ENCODE results near the gene KRT79. TPM values are rescaled to one million over a fixed set of nuclear protein-coding genes. Genes with fewer than 3 reads are reported as not detected.

Gene KRT79
- total and polyA plus RNA-seq, 3 donors from 2014 or later = 0.19 to 0.24 TPM; not detected in 1

DNA sequence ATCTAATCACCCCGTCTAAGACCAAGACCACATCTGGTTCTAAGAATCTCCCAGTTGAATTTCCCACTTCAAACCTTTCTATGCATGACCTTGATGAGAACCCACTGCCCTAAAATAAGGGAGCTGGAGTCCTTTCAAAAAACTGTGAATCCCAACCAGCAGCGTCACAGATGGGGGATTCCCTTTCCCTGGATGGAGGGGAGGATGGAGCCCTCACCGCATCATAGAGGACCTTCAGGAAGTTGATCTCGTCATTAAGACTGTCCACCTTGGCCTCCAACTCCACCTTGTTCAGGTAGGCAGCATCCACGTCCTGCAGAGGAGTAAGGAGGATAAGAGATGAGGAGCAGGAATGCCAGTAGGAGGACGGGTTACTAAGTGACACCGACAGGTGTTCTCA lies 24.9 kb downstream of the KRT79 start:
- no peak for TF ChIP-seq POLR2A (IDR thresholded peaks at IDR 0.05)
- TF ChIP-seq, protein P1, sequence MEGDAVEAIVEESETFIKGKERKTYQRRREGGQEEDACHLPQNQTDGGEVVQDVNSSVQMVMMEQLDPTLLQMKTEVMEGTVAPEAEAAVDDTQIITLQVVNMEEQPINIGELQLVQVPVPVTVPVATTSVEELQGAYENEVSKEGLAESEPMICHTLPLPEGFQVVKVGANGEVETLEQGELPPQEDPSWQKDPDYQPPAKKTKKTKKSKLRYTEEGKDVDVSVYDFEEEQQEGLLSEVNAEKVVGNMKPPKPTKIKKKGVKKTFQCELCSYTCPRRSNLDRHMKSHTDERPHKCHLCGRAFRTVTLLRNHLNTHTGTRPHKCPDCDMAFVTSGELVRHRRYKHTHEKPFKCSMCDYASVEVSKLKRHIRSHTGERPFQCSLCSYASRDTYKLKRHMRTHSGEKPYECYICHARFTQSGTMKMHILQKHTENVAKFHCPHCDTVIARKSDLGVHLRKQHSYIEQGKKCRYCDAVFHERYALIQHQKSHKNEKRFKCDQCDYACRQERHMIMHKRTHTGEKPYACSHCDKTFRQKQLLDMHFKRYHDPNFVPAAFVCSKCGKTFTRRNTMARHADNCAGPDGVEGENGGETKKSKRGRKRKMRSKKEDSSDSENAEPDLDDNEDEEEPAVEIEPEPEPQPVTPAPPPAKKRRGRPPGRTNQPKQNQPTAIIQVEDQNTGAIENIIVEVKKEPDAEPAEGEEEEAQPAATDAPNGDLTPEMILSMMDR (IDR thresholded peaks at IDR 0.05) = no peak
- intact Hi-C loops (cut with DNase I; ENCODE audit: low total_unique reads) = no loop called here
- H3K27ac ChIP-seq = no peak overlapping the region
- H3K4me3 ChIP-seq = no peak overlapping the region
- H3K36me3 ChIP-seq (ENCODE audit: low read depth, missing control alignments) = no peaks in the 10 kb centered on the region
- 87 to 89% methylated on average over 7 of the region's 7 CpGs for WGBS, 2 donors
- H3K27me3 ChIP-seq = no peaks in the 10 kb centered on the region
- no peaks in the 10 kb centered on the region for H3K4me1 ChIP-seq
- H3K9me3 ChIP-seq = no peaks in the 10 kb centered on the region
- DNase-seq = no peak

DNA sequence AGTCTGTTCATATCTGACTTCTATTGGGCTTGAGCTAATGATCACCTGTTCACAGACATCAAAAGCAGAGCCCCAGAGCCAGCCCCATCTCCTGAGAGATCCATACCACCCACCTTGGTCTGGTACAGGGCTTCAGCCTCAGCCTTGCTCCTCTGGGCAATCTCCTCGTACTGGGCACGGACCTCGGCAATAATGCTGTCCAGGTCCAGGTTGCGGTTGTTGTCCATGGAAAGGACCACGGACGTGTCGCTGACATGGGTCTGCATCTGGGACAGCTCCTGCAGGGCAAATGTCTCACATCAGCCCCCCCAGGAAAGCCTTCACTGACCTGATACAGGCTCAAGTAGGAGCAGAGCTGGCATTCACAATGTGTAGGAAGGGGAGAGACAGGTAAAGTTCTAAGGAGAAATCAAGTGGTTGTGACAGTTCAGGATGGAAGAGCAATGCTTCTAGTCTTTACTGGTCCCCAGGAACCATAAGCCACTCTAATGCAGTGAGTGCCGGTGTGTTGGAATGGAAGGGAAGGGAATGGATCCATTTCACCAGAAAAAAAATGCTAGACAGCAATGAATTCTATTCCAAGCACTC lies 25.4 kb downstream of the KRT79 start:
- Histone ChIP-seq H3K4me3 (no peak overlapping the region), H3K27me3 (no peaks in the 10 kb centered on the region), H3K27ac (no peak overlapping the region), H3K9me3 (no peaks in the 10 kb centered on the region), H3K4me1 (no peaks in the 10 kb centered on the region), H3K36me3 (ENCODE audit: low read depth, missing control alignments) (no peaks in the 10 kb centered on the region)
- WGBS, 2 donors = 93 to 98% methylated on average over 8 of the region's 8 CpGs
- TF ChIP-seq, protein P1 (IDR thresholded peaks at IDR 0.05) = no peak
- no peak for TF ChIP-seq POLR2A (IDR thresholded peaks at IDR 0.05)
- DNase-seq = no peak
- intact Hi-C loops (cut with DNase I; ENCODE audit: low total_unique reads) = no loop called here

DNA sequence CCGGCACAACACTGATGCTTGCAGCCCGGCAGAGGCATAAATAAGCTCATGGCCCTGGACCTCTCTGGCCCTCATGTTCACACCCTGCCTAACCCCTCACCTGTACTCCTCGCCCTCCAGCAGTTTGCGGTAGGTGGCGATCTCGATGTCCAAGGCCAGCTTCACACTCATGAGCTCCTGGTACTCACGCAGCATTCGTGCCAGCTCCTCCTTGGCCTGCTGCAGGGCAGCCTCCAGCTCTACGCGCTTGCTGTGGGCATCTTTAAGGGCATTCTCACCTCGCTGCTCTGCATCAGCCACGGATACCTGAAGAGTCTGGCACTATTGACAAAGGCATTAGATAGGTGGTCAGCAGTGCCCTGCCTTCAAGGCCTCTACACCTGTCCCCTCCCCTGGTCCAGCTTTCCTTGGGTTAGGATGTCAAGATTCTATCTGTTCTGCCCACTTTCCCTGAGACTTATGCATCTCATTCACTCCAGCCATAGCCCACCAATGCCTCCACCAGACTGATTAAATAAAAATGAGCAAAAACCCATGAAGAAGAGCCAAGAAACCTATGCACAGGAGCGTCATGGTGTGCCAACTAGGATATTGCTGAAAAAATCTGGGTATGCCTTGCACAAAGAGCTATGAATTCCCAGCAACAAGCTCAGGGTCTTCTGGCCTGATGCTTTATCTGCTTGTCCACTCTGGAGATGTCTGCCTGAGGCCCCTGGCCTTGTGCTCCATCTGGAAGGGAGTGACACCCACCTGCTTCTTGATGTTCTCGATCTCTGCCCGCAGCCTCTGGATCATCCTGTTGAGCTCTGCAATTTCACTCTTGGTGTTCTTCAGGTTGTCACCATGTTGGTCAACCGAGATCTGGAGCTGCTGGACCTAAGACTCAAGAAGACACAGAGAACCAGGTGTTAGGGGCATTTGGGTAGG lies 26.3 kb downstream of the KRT79 start:
- DNase-seq = no peak
- intact Hi-C loops (cut with DNase I; ENCODE audit: low total_unique reads) = no loop called here
- Histone ChIP-seq H3K9me3 (no peaks in the 10 kb centered on the region), H3K27me3 (no peaks in the 10 kb centered on the region), H3K27ac (no peak overlapping the region), H3K4me3 (no peak overlapping the region), H3K36me3 (ENCODE audit: low read depth, missing control alignments) (no peaks in the 10 kb centered on the region), H3K4me1 (no peaks in the 10 kb centered on the region)
- 88 to 92% methylated on average over 16 of the region's 16 CpGs for WGBS, 2 donors
- TF ChIP-seq, protein P1 (IDR thresholded peaks at IDR 0.05) = no peak
- TF ChIP-seq POLR2A (IDR thresholded peaks at IDR 0.05) = no peak

DNA sequence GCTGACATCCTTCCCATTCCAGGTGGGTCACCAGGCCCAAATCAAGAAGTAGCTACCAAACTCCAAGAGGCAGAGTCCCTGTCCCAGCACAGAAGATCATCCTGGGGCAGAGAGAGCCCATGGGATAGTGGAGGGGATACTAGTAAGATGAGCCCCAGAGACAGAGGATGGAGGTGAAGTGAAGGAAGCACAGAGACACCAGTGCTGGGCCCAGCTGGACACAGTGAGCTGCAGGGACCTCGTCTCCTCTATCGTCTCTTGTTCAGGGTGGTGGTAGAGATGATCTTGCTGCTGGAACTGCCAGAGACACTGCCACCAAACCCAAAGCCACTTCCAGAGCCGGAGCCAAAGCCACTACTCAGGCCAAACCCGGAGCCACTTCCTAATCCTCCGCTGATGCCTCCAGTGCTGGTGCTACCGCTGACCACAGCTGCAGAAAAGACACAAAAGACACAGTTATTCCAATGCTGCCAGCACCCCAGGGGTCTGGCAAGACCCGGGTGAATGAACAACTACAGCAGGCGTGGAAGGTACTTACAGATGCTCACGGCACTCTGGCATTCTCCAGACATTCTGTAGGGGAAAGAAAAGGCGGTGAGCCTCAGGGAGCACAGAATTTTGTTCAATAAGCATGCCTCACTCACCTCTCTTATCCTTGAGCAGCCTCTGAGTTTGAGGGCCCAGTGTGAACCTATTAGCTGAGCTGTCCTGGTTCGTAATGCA lies 27.1 kb downstream of the KRT79 start:
- H3K9me3 ChIP-seq = no peaks in the 10 kb centered on the region
- DNase-seq = no peak
- H3K27me3 ChIP-seq = no peaks in the 10 kb centered on the region
- no peaks in the 10 kb centered on the region for H3K36me3 ChIP-seq (ENCODE audit: low read depth, missing control alignments)
- TF ChIP-seq, protein P1 (IDR thresholded peaks at IDR 0.05) = no peak
- TF ChIP-seq POLR2A (IDR thresholded peaks at IDR 0.05) = no peak
- WGBS, 2 donors = 91 to 92% methylated on average over 7 to 11 of the region's 11 CpGs
- no peak overlapping the region for H3K27ac ChIP-seq
- H3K4me3 ChIP-seq = no peak overlapping the region
- intact Hi-C loops (cut with DNase I; ENCODE audit: low total_unique reads) = no loop called here
- H3K4me1 ChIP-seq = no peaks in the 10 kb centered on the region

Data from testis (tissue), 3 donors.